ENCODE measurements around the gene NR4A1.

The NR4A1 gene

DNA sequence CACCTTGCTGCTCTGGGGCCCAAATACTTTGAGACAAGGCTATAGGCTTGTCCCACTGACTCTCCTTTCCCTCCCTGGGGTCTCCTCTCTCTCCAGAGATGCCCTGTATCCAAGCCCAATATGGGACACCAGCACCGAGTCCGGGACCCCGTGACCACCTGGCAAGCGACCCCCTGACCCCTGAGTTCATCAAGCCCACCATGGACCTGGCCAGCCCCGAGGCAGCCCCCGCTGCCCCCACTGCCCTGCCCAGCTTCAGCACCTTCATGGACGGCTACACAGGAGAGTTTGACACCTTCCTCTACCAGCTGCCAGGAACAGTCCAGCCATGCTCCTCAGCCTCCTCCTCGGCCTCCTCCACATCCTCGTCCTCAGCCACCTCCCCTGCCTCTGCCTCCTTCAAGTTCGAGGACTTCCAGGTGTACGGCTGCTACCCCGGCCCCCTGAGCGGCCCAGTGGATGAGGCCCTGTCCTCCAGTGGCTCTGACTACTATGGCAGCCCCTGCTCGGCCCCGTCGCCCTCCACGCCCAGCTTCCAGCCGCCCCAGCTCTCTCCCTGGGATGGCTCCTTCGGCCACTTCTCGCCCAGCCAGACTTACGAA lies 3.1 kb downstream of the NR4A1 start:
- DNase-seq, result no peak
- in situ Hi-C loops (cut with HindIII; ENCODE audit: low pct_ligation_motif_present, low pct_unique_long_range_greater_than_20kb, low sequenced_read_pairs), result no loop called here

DNA sequence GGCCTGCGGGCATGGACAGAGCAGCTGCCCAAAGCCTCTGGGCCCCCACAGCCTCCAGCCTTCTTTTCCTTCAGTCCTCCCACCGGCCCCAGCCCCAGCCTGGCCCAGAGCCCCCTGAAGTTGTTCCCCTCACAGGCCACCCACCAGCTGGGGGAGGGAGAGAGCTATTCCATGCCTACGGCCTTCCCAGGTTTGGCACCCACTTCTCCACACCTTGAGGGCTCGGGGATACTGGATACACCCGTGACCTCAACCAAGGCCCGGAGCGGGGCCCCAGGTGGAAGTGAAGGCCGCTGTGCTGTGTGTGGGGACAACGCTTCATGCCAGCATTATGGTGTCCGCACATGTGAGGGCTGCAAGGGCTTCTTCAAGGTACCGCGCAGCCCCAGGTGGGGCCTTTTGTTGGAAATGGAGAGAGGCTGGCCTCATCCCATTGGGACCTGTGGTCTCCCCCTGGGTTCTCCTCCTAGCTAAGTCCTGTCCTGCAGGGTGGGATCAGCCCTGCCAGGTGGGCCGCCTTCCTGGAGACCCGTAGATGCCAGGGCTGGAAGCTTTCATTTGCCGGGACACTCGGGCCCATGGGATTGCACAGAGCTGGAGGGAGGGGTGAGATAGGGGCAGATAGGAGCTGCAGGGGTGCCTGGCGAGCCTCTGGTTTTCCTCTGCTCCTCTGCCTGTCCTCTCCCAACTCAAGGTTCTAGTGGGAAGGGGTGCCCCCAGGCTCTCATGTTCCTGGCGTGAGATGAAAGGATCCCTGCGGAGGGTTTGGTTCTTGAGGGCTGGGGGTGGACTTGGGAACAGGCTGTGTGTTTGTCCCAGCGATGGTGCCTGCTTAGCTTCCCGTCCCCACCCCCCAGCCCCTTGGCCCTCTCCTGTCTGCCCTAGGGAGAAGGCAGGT lies 3.8 kb downstream of the NR4A1 start:
- in situ Hi-C loops (cut with HindIII; ENCODE audit: low pct_ligation_motif_present, low pct_unique_long_range_greater_than_20kb, low sequenced_read_pairs), result no loop called here

DNA sequence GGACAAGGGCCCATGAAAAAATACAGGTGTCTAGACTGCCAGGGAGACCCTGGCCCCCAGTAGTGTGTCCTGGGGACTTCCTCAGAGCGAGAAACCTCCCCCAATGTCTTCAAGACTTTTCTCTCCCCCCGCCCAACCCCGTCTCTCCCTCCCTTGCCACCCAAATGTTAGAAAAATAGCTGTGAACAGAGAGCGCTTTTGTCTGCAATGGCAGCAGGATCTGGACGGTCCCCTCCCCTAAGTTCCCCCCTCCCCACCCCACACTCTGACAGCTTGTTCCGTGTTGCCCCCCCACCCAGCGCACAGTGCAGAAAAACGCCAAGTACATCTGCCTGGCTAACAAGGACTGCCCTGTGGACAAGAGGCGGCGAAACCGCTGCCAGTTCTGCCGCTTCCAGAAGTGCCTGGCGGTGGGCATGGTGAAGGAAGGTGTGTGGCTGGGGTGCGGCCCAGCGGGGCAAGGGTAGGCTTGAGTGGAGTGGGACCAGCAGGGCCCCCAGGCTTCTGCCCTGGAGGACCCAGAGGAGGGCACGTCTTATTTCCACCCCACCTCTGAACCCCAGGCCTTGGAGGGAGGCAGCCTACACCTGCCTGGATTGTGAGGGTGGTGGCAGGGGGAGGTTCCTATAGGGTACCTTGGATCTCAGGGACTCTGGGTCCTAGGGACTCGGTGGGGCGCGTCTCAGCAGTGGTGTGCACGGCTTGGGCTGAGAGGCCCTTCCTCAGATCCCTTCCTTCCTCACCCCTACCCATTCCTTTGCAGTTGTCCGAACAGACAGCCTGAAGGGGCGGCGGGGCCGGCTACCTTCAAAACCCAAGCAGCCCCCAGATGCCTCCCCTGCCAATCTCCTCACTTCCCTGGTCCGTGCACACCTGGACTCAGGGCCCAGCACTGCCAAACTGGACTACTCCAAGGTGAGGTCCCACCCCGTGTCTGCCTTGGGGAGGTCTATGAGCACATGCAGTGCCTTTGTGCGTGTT lies 4.8 kb downstream of the NR4A1 start:
- in situ Hi-C loops (cut with HindIII; ENCODE audit: low pct_ligation_motif_present, low pct_unique_long_range_greater_than_20kb, low sequenced_read_pairs), result no loop called here
- no peak for DNase-seq

More for the DNA sequence above, 3.8 kb downstream of the NR4A1 start:
- DNase-seq, result no peak

DNA sequence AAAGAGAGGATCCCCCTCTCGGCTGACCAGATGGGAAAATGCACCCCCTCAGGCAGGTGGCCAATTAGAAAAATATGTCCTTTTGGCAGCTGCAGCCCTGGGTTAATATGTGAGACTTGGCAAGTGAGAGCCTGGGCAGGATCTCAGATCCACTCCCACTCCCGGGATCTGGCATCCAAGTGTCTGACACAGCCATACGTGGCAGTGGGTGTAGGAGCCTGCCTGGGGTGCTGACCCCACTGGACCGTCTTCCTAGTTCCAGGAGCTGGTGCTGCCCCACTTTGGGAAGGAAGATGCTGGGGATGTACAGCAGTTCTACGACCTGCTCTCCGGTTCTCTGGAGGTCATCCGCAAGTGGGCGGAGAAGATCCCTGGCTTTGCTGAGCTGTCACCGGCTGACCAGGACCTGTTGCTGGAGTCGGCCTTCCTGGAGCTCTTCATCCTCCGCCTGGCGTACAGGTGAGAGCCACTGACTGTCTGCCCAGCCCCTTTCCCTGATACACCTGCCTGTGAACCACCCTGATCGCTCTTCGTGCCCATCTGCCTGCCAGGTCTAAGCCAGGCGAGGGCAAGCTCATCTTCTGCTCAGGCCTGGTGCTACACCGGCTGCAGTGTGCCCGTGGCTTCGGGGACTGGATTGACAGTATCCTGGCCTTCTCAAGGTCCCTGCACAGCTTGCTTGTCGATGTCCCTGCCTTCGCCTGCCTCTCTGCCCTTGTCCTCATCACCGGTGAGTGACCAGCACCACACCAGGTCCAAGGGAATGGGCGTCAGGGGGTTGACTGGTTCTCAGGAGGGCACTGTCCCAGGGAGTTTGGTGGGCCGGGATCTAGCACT lies 5.8 kb downstream of the NR4A1 start:
- in situ Hi-C loops (cut with HindIII; ENCODE audit: low pct_ligation_motif_present, low pct_unique_long_range_greater_than_20kb, low sequenced_read_pairs), result no loop called here
- DNase-seq, result no peak

DNA sequence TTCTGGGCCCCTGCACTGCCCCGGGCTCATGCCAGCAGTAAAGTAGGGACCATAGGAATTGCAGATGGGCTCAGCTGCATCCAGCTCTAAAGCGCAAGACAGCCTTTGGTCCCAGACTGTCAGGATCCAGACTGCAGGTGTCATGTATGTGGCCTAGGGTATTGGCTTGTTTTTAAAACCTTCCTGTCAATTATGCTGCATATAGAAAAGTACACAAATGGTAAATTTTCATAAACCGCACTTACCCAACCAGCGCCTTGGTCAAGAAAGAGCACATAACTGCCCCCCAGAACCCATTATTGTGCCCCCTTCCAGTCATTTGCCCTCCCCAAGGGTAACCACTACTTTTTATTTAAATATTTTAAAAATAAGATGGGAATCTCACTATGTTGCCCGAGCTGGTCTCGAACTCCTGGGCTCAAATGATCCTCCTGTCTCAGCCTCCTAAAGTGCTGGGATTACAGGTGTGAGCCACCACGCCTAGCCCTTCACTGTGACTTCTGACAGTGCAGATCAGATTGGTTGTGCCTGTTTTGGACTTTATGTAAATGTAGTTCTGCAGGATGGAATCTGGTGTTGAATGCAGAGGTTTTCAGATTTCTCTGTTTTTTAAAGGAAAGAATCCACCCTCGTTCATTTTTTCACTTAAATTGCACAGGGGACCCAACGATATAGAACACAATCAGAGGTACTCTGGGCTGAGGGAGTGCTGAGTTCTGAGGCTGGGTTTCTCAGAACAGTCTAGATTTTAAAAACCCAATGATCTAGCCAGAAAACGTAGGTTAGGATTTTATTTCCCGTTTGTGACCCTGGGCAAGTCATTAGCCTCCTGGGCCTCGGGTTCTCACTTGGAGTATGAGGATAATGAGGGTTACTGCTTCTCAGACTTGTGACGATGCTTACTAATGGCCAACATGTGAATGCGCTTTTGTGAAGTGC lies 6.7 kb downstream of the NR4A1 start:
- DNase-seq, result no peak
- in situ Hi-C loops (cut with HindIII; ENCODE audit: low pct_ligation_motif_present, low pct_unique_long_range_greater_than_20kb, low sequenced_read_pairs), result no loop called here

- in situ Hi-C loops (cut with HindIII; ENCODE audit: low pct_ligation_motif_present, low pct_unique_long_range_greater_than_20kb, low sequenced_read_pairs), result no loop called here
- DNase-seq, result no peak
These were observed 7.6 kb downstream of the NR4A1 start for GRCh38 chr12:52058631-52059361.

GRCh38 chr12:52059582-52060497 lies 8.6 kb downstream of the NR4A1 start:
- in situ Hi-C loops (cut with HindIII; ENCODE audit: low pct_ligation_motif_present, low pct_unique_long_range_greater_than_20kb, low sequenced_read_pairs), result no loop called here
- DNase-seq, result no peak

- no peak for DNase-seq
- in situ Hi-C loops (cut with HindIII; ENCODE audit: low pct_ligation_motif_present, low pct_unique_long_range_greater_than_20kb, low sequenced_read_pairs), result no loop called here
These were observed 9.4 kb downstream of the NR4A1 start for GRCh38 chr12:52060498-52061177.

DNA sequence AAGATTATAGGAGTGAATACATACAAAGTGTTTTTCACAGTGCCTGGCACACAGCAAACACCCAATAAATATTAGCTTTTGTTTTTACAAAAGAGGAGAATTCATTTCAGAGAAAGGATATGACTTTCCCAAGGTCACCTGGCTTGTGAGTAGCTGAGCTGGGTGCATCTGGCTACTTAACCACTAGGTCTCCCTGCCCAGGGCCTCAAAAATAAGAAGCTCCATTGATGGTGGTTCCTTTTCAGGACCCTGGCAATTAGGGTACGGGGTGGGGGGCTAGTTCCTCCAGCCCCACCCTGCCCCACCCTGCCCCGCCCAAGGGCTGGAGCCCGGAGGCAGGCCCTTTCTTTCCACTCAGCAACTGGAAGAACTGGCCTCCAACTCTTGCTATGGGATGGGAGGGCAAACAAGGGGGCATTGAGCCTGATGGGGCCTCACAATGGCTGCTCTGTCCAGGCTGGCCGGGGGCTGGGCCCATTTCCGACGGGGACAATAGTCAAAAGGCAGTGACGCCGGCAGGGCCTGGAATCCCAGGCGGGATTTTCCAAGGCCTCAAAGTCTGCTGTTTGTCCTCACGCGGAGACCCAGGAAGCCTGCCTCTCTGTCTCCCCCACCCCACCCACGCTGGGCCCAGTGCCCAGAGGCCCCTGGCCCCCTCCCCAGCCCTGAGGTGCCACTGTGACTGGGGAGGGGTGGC lies 10.4 kb downstream of the NR4A1 start:
- in situ Hi-C loops (cut with HindIII; ENCODE audit: low pct_ligation_motif_present, low pct_unique_long_range_greater_than_20kb, low sequenced_read_pairs), result no loop called here
- DNase-seq, result no peak

DNA sequence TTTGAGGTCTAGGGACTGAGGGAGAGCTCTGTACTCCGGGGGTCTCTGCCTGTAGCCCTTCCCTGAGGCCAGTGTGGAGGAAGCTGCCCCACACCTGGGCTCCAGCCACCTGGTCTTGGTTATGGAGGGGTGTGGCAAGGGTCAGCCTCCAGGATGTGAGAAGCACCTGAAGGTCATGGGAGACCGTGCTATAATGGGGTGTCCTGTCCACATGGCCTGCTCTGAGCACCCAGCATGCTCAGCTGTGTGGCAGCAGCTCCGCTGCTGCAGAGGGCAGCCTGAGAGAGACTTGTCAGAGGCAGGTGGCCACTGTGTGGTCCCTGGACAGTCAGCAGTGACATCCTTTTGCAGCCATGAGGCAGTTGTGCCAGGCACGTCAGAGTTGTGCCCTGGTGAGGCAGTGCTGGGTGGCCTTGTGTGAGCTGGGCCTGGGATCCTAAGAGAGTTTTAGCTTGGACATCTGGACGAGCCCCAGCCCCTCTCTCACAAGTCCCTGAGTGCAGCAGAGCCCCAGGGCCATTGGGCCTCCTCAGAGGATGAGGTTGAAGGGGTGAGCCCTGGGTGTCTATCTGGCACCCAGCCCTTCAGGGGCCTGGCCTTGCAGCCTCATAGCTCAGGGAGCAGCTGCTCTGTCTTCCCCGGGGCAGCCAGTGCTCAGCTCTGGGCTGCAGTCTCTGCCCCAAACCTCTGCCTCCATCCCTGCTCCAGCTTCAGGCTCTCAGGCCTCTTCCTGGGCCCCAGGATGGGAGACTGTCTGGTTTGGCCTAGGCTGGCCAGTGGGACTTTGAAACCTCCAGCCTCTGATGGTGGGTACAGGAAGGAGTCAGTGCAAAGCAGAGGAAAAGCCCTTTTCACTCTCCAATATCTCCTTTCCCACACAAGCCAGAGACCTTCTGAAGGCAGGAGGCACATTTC lies 11.2 kb downstream of the NR4A1 start:
- in situ Hi-C loops (cut with HindIII; ENCODE audit: low pct_ligation_motif_present, low pct_unique_long_range_greater_than_20kb, low sequenced_read_pairs), result no loop called here

GRCh38 chr12:52063082-52063924 lies 12.1 kb downstream of the NR4A1 start:
- in situ Hi-C loops (cut with HindIII; ENCODE audit: low pct_ligation_motif_present, low pct_unique_long_range_greater_than_20kb, low sequenced_read_pairs), result no loop called here
- DNase-seq, result no peak

More for the DNA sequence above, 11.2 kb downstream of the NR4A1 start:
- DNase-seq, result no peak

GRCh38 chr12:52063981-52064649 lies 12.9 kb downstream of the NR4A1 start:
- DNase-seq, result no peak
- in situ Hi-C loops (cut with HindIII; ENCODE audit: low pct_ligation_motif_present, low pct_unique_long_range_greater_than_20kb, low sequenced_read_pairs), result no loop called here
